ENCODE results near the gene EPC1. TPM values are rescaled to one million over a fixed set of nuclear protein-coding genes. Genes with fewer than 3 reads are reported as not detected.

The EPC1 gene
- total RNA-seq, 4 donors from 2014 or later = 25.0 to 37.9 (median 29.3) TPM

- Histone ChIP-seq H3K27ac (peak overlapping the region in 3 of 4 donors; percentile 2 to 55 (median 49)), H3K4me3 (no peak overlapping the region), H3K36me3 (peaks cover 0 to 26% of the 10 kb centered on the region in 2 donors), H3K9me3 (no peaks in the 10 kb centered on the region), H3K4me1 (peaks cover 26 to 36% of the 10 kb centered on the region in 2 donors), H3K27me3 (no peaks in the 10 kb centered on the region)
- in situ Hi-C loops (cut with MboI; ENCODE audit: low sequenced_read_pairs in 4 of 4) = no loop called here
- no peak for TF ChIP-seq CTCF (IDR thresholded peaks at IDR 0.05 in 4 of 5, conservative IDR thresholded peaks at IDR 0.05 in 1 of 5)
- no peak for TF ChIP-seq POLR2A (IDR thresholded peaks at IDR 0.05)
- DNase-seq = no peak
- ATAC-seq = peak in 1 of 2 donors; percentile 21
- intact Hi-C loops (cut with DNase I; ENCODE audit: low total_unique reads) = no loop called here
These were observed 38.8 kb downstream of the EPC1 start for GRCh38 chr10:32308027-32308603.

- Histone ChIP-seq H3K4me3 (no peak overlapping the region), H3K27ac (peak overlapping the region in 3 of 4 donors; percentile 4 to 55 (median 49)), H3K36me3 (peaks cover 0 to 26% of the 10 kb centered on the region in 2 donors), H3K9me3 (no peaks in the 10 kb centered on the region), H3K27me3 (no peaks in the 10 kb centered on the region), H3K4me1 (peaks cover 25 to 31% of the 10 kb centered on the region in 2 donors)
- TF ChIP-seq CTCF (IDR thresholded peaks at IDR 0.05 in 4 of 5, conservative IDR thresholded peaks at IDR 0.05 in 1 of 5) (no peak), POLR2A (IDR thresholded peaks at IDR 0.05) (no peak)
- in situ Hi-C loops (cut with MboI; ENCODE audit: low sequenced_read_pairs in 4 of 4) = no loop called here
- intact Hi-C loops (cut with DNase I; ENCODE audit: low total_unique reads) = no loop called here
- peak in 1 of 2 donors; percentile 44 for ATAC-seq
- DNase-seq = no peak
These were observed 39.3 kb downstream of the EPC1 start for GRCh38 chr10:32307609-32308008.

- Histone ChIP-seq H3K27ac (no peak overlapping the region), H3K9me3 (no peaks in the 10 kb centered on the region), H3K27me3 (no peaks in the 10 kb centered on the region), H3K4me3 (no peak overlapping the region), H3K36me3 (peaks cover 0 to 11% of the 10 kb centered on the region in 2 donors), H3K4me1 (peaks cover 9 to 13% of the 10 kb centered on the region in 2 donors)
- no peak for TF ChIP-seq CTCF (IDR thresholded peaks at IDR 0.05 in 4 of 5, conservative IDR thresholded peaks at IDR 0.05 in 1 of 5)
- no peak for TF ChIP-seq POLR2A (IDR thresholded peaks at IDR 0.05)
- intact Hi-C loops (cut with DNase I; ENCODE audit: low total_unique reads) = no loop called here
- ATAC-seq (no peak), DNase-seq (no peak)
- in situ Hi-C loops (cut with MboI; ENCODE audit: low sequenced_read_pairs in 4 of 4) = no loop called here
These were observed 47.5 kb downstream of the EPC1 start for GRCh38 chr10:32299354-32299980.

GRCh38 chr10:32298075-32298812 lies 48.7 kb downstream of the EPC1 start:
- TF ChIP-seq CTCF (IDR thresholded peaks at IDR 0.05 in 4 of 5, conservative IDR thresholded peaks at IDR 0.05 in 1 of 5) = no peak
- in situ Hi-C loops (cut with MboI; ENCODE audit: low sequenced_read_pairs in 4 of 4) = no loop called here
- Histone ChIP-seq H3K27ac (no peak overlapping the region), H3K4me3 (no peak overlapping the region), H3K9me3 (no peaks in the 10 kb centered on the region), H3K27me3 (no peaks in the 10 kb centered on the region), H3K4me1 (peaks cover 9 to 13% of the 10 kb centered on the region in 2 donors), H3K36me3 (peaks cover 0 to 5% of the 10 kb centered on the region in 2 donors)
- ATAC-seq (no peak), DNase-seq (no peak)
- intact Hi-C loops (cut with DNase I; ENCODE audit: low total_unique reads) = no loop called here

Data from gastrocnemius medialis (tissue), 4 donors.